ENCODE results near the gene ADGRG3. TPM values are rescaled to one million over a fixed set of nuclear protein-coding genes. Genes with fewer than 3 reads are reported as not detected.

ADGRG3 gene
- total and polyA plus RNA-seq, 2 of the 8 experiments (the other 6 are each of a cell fraction or from before 2014, with no cell fraction given), result 0.28 to 0.98 TPM

GRCh38 chr16:57630407-57630797 is 37.7 kb upstream of the ADGRG3 start (continued):
- TF ChIP-seq, protein P1, sequence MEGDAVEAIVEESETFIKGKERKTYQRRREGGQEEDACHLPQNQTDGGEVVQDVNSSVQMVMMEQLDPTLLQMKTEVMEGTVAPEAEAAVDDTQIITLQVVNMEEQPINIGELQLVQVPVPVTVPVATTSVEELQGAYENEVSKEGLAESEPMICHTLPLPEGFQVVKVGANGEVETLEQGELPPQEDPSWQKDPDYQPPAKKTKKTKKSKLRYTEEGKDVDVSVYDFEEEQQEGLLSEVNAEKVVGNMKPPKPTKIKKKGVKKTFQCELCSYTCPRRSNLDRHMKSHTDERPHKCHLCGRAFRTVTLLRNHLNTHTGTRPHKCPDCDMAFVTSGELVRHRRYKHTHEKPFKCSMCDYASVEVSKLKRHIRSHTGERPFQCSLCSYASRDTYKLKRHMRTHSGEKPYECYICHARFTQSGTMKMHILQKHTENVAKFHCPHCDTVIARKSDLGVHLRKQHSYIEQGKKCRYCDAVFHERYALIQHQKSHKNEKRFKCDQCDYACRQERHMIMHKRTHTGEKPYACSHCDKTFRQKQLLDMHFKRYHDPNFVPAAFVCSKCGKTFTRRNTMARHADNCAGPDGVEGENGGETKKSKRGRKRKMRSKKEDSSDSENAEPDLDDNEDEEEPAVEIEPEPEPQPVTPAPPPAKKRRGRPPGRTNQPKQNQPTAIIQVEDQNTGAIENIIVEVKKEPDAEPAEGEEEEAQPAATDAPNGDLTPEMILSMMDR (IDR thresholded peaks at IDR 0.05; ENCODE audit: control extremely low read depth in 1 of 3, insufficient read depth in 1 of 3, low read depth in 1 of 3, low read length in 3 of 3), result no peak
- no peak for TF ChIP-seq JUND (IDR thresholded peaks at IDR 0.05; ENCODE audit: low read length)
- TF ChIP-seq BACH1 (IDR thresholded peaks at IDR 0.05; ENCODE audit: low read length), result no peak
- no peak for TF ChIP-seq ZNF274 (IDR thresholded peaks at IDR 0.05; ENCODE audit: borderline replicate concordance, extremely low read depth, low read length)
- no peak for TF ChIP-seq NANOG (IDR thresholded peaks at IDR 0.05; ENCODE audit: insufficient read depth, low read depth, low read length, poor library complexity, severe bottlenecking)
